Head of caudate nucleus (tissue), 42 donors: ENCODE measurements around the gene LVRN.

Experiments
- DNase-seq, 42 donors: peaks; one replicate each; pipeline versions ENCODE4 v3.0.0 to v3.0.0-alpha.2; 2020 to 2021; ENCODE audit warnings: mixed read lengths in 7 of 42
- intact Hi-C: fragments of 100-400 bp; cut with DNase I; formaldehyde crosslinking; loops from one replicate; pipeline ENCODE4 v1.15.0; 2022

LVRN gene

DNA sequence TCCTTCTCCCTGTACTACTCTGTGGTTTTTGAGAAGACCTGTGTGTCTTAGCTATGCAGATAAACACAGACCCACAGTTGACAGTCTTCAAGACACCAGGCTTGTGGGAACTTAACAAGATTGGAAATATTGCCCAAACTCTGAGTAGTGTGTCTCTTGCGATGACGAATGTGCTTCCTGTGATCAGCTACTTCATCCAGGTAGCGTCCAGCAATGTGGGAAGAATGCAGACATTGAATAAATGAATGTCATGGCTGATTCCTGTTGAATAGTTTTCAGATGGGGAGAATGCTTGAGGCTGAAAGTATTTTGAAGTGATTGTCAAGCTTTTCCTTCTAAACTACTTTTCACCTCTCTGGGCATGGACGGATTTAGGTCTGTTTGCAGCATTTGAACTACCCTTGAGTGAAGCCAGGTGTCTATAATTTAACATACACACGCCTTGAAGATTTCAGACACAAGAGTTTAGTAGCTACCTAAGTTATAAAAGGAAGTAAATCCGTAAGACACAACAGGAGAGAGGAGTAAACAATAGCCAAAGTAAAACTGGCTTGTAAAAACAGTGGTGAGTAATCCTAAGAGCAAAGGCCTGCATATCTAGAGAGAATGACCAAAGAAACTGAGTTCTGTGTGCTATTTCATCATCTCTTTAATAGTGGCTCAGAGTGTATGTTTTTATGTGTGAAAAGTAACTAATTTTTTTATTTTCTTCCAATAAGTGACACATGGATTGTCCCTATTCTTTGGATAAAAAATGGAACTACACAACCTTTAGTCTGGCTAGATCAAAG is 40.0 kb downstream of the LVRN start:
- intact Hi-C loops = no loop called here
- no peak for DNase-seq

DNA sequence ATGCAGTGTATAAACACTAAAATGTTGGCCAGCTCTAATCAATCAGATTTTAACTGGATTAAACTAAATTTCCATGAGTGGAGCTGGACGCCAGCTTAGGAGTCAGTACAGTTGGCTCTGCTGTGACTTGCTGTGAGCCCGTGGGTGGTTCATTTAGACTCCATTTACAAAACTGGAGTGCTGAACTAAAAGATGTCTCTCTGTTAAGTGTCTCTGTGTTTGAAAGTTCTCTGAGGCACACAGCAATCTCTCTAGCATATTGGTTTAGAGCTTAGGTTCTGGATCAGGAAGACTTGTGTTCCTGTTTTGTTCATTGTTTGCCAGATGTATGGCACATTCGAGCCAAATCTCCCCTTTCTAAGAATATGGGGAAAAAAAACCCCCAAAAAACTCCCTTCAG is 42.0 kb downstream of the LVRN start:
- intact Hi-C loops = no loop called here
- no peak for DNase-seq

- intact Hi-C loops = no loop called here
- no peak for DNase-seq
Observed at GRCh38 chr5:116009806-116010205, 47.5 kb downstream of the LVRN start.

DNA sequence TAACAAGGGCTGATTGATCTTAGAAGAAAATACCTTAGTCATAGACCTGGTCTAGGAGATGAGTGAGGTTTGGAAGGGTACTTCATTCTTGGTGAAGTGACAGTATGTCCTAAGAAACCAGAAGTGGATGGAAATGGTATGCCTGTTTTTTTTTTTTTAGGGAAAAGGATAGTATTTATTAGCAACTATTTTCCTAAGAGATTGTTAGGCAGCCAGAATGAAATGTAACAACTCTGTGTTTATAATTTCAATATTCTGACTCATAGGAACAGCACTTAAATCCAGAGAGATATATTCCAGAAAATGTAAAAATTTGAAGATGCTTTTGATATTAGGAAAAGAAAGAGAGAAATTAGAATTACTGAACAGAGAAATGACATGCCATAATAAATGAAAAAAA is 48.8 kb downstream of the LVRN start:
- intact Hi-C loops = no loop called here

GRCh38 chr5:116013207-116013785 is 51.0 kb downstream of the LVRN start:
- no peak for DNase-seq
- intact Hi-C loops = no loop called here

More for the DNA sequence above, 48.8 kb downstream of the LVRN start:
- no peak for DNase-seq

DNA sequence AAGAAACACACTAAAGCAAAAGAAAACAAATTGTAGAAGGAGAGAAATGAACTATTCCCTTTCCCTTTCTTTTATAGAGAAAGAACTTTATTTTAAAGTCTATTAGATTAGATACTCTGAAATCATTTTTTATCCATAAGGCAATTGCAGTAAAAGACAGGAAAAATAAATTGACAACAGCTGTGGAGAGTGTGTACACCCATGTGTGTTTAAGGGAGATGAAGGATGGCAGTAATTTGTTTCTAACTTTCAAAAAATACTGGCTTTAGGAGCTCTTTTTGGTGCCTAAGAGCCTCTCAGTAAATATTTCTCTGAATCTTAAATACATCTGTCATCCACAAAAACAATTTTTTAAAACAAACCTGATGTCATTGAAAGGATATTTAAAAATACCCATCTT is 51.7 kb downstream of the LVRN start:
- intact Hi-C loops = no loop called here
- DNase-seq = no peak

DNA sequence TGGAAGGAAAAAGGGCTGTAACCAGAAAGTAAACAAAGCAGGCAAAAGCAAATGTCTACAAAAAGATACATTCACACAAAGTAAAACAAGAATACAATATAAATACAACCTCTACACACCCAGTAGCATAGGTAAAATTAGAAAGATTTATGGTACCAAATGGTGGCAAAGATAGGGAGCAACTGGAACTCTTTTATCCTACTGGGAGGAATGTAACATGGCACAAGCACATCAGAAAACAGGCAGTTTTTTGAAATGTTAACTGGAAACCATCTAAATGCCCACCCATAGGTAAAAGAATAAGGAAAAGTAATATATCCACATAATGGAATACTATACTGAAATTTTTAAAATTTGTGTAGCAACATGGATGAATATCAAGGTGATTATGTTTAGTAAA is 61.3 kb downstream of the LVRN start:
- intact Hi-C loops = no loop called here

DNA sequence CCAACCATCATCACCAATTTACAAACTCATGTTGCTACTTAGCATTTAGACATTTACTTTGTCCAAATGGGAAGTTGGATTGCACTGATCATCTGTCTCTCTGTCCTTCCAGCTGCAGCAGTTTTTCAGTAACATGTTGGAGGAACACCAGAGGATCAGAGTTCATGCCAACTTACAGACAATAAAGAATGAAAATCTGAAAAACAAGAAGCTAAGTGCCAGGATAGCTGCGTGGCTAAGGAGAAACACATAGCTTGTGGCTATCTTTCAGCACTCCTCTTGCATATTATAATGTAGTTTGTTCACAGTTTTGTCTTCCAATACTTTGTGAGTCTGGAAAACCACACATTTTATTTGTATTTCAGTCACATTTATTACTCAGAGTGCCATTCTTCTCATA is 63.6 kb downstream of the LVRN start:
- DNase-seq = peak in 10 of 42 donors; percentile 3 to 50 (median 10)
- intact Hi-C loops = no loop called here

More for the DNA sequence above, 61.3 kb downstream of the LVRN start:
- DNase-seq = no peak

- intact Hi-C loops = no loop called here
- peak in 10 of 42 donors; percentile 8 to 47 (median 34) for DNase-seq
Observed at GRCh38 chr5:116032094-116032517, 69.8 kb downstream of the LVRN start, which contains the start of gene ARL14EPL. ARL14EPL (plus strand) TSS chr5:116032472; CDS start chr5:116051466, 18,994 bp downstream.

DNA sequence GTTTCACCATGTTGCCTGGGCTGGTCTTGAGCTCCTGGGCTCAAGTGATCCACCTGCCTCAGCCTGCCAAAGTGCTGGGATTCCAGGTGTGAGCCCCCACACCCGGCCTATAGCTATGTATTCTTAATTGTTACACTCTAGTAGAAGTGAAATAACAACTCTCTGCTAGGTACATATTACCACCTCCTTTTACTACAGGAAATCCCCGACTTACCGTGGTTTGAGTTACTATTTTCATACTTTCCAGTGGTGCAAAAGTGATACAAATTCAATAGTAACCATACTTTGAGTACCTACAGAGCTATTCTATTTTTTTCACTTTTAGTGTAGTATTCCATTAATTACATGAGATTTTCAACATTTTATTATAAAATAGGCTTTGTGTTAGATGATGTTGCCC is 70.7 kb downstream of the LVRN start:
- DNase-seq = no peak
- intact Hi-C loops = no loop called here

- intact Hi-C loops = no loop called here
- no peak for DNase-seq
Observed at GRCh38 chr5:116035123-116035522, 72.8 kb downstream of the LVRN start.

DNA sequence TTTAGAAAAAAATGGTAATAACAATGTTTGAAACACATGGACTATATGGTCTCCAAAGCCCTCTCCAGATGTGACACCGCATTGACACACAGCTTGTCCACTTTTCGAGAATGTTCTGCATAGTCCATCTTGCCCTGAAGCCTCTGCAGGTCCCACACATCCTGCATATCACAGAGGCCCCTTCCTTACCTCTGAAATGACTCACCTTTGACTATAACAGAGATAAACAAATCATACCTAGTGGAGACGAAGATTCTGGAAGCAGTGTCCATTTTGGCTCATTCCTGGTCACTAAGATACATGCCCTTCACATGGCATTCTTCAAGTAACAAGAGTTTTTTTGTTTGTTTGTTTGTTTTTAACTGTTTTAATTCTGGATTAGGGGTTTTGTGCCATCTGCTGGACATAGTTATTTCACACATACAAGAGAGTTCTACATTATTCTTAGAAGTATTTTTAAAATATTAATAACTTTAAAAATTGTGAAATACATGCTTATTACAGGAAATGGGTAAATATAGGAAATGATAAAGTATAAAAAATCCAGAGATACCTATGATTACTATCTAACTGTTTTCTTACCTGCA is 75.1 kb downstream of the LVRN start:
- DNase-seq = no peak
- intact Hi-C loops = no loop called here

GRCh38 chr5:116038817-116039216 is 76.5 kb downstream of the LVRN start:
- intact Hi-C loops = no loop called here
- no peak for DNase-seq

GRCh38 chr5:116042375-116042774 is 80.1 kb downstream of the LVRN start:
- no peak for DNase-seq
- intact Hi-C loops = no loop called here

DNA sequence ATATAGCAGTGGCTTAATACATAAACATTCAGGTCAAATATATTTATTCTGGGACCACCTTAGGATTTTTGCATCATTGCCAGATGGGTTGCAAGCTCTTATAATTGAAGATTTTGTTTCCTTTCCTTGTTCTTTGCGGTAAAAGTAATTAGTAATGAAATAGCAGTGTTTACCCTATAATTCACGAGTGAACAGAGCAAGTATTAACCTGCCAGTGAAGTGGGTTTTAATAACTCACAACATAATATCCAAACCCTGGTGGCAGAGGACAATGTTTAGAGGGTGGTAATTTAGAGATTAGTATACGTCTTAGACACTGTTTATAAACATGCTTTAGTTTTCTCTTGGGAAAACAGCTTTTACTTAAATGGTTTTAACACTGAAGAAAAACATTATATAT is 81.8 kb downstream of the LVRN start:
- no peak for DNase-seq
- intact Hi-C loops = no loop called here

DNA sequence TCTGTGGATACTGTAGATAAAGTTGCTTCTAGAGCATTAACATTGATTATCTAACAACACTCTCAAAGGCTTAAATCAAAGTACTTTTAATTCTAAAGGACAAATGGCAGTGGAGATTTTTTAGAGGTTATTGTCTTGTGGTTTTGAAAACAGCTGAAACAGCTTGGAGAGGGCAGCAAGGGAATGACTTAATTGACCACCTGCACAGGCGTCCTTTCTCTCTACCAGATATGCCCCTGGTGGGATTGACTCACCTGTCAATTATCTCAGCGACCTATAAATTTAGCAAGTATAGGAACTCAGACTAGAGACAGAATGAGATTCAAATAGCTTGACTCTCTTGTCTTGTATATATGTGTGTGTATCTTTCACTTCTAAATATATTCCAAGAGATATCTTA is 83.5 kb downstream of the LVRN start:
- intact Hi-C loops = no loop called here
- no peak for DNase-seq

- intact Hi-C loops = no loop called here
- no peak for DNase-seq
Observed at GRCh38 chr5:116046261-116046660, 84.0 kb downstream of the LVRN start.

GRCh38 chr5:116046823-116047222 is 84.5 kb downstream of the LVRN start:
- intact Hi-C loops = no loop called here
- no peak for DNase-seq

DNA sequence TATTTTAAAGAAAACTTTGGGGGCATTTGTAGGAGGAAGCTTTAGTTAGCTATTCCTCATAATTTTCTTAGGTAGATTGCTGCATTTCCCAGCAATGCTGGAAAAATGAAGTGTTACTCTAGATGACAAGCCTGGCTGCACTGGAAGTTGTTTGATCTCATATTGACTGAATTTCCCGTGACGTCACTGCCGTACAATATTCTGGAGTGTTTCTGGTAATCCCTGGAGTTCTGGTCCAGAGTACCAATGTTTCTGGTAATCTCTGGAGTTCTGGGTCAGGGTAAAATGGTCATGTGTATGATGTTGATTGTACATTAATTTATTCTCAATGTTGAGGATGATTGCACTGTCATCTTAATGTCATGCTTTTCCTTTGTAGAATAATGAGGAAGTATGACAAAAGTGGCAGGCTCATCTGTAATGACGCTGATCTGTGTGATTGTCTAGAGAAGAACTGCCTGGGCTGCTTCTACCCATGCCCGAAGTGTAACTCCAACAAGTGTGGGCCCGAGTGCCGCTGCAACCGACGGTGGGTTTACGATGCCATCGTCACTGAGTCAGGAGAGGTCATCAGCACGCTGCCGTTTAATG is 96.2 kb downstream of the LVRN start:
- peak in 3 of 42 donors; percentile 5 to 34 (median 12) for DNase-seq
- intact Hi-C loops = no loop called here

GRCh38 chr5:116062352-116062751 is 100.1 kb downstream of the LVRN start:
- intact Hi-C loops = no loop called here

More at GRCh38 chr5:116062352-116062751, 100.1 kb downstream of the LVRN start:
- no peak for DNase-seq
